ENCODE results near the gene BCHE.

Gene BCHE

DNA sequence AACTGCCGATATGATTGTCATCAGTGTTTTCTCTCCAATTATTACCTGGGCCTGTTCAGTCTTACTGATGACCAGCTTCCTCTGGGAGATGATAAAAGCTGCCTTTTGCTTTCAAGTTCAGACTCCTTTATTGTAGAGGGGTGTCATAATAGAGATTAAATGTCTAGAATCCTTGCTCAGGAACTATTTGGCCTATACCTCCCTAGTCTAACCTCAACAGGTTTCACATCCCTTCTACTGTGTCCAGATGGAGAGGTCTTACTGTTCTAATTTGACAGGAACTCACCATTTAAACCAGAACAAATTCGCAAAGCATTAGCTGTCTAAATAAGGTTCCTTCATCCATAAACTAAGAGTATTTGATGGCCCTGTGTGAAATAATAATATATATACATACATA, 88.0 kb downstream of the BCHE start:
- Histone ChIP-seq H3K4me2 (ENCODE audit: low read length) (no peak overlapping the region), H4K5ac (ENCODE audit: low read length) (no peak overlapping the region), H3K27ac (ENCODE audit: low read depth, low read length) (no peak overlapping the region), H3K4me1 (ENCODE audit: control insufficient read depth, low read depth, low read length) (no peaks in the 10 kb centered on the region), H2BK5ac (ENCODE audit: low read length) (no peak overlapping the region), H3K4me3 (ENCODE audit: low read length) (no peak overlapping the region), H3K4ac (ENCODE audit: low read depth, low read length) (no peak overlapping the region), H3K56ac (ENCODE audit: low read length) (no peak overlapping the region), H4K8ac (ENCODE audit: low read depth, low read length) (no peak overlapping the region), H2AK5ac (ENCODE audit: low read length) (no peak overlapping the region), H3K23ac (ENCODE audit: low read length) (no peak overlapping the region), H3K18ac (ENCODE audit: low read length) (no peak overlapping the region), H2BK15ac (replicated peaks; ENCODE audit: low read depth) (no peak overlapping the region), H3K79me1 (ENCODE audit: low read length) (no peaks in the 10 kb centered on the region), H3K79me2 (ENCODE audit: control insufficient read depth, insufficient read depth, low read length) (no peaks in the 10 kb centered on the region), H3K9ac (ENCODE audit: low read length) (no peak overlapping the region), H3K27me3 (ENCODE audit: insufficient read depth, low read length, poor library complexity) (no peaks in the 10 kb centered on the region), H2BK120ac (ENCODE audit: low read depth, low read length) (no peak overlapping the region), H3K36me3 (ENCODE audit: control insufficient read depth, insufficient read depth, low read length) (no peaks in the 10 kb centered on the region)
- no CpG with 5 or more reads among the region's 2 CpGs for WGBS (ENCODE audit: extremely low coverage, insufficient coverage, low lambda C conversion rate)
- DNase-seq, result no peak

DNA sequence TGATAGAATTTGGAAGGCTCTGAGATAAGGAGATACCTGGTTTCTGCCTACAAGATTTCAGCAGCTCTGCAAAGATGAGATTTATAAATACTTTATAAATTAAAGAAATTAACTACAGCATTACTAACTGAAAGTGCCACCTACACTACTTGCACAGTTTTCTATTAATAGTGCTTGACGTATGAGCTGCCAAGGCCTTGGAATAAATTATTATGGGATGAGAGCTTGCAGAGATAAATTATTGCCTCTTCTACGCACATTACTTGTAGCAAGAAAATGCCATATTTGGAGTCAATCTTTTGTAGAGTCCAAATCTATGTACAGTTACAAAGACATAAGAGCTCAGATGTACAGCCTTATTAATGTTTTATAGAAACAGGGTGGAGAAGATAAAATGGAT, 89.1 kb downstream of the BCHE start:
- Histone ChIP-seq H4K5ac (ENCODE audit: low read length) (no peak overlapping the region), H3K18ac (ENCODE audit: low read length) (no peak overlapping the region), H2AK5ac (ENCODE audit: low read length) (no peak overlapping the region), H3K36me3 (ENCODE audit: control insufficient read depth, insufficient read depth, low read length) (no peaks in the 10 kb centered on the region), H3K4me3 (ENCODE audit: low read length) (no peak overlapping the region), H3K56ac (ENCODE audit: low read length) (no peak overlapping the region), H2BK5ac (ENCODE audit: low read length) (no peak overlapping the region), H3K4ac (ENCODE audit: low read depth, low read length) (no peak overlapping the region), H3K4me2 (ENCODE audit: low read length) (no peak overlapping the region), H2BK120ac (ENCODE audit: low read depth, low read length) (no peak overlapping the region), H2BK15ac (replicated peaks; ENCODE audit: low read depth) (no peak overlapping the region), H3K23ac (ENCODE audit: low read length) (no peak overlapping the region), H3K27ac (ENCODE audit: low read depth, low read length) (no peak overlapping the region), H3K79me1 (ENCODE audit: low read length) (no peaks in the 10 kb centered on the region), H4K8ac (ENCODE audit: low read depth, low read length) (no peak overlapping the region), H3K9ac (ENCODE audit: low read length) (no peak overlapping the region), H3K79me2 (ENCODE audit: control insufficient read depth, insufficient read depth, low read length) (no peaks in the 10 kb centered on the region), H3K27me3 (ENCODE audit: insufficient read depth, low read length, poor library complexity) (no peaks in the 10 kb centered on the region), H3K4me1 (ENCODE audit: control insufficient read depth, low read depth, low read length) (no peaks in the 10 kb centered on the region)
- no peak for DNase-seq
- no CpG with 5 or more reads among the region's 2 CpGs for WGBS (ENCODE audit: extremely low coverage, insufficient coverage, low lambda C conversion rate)

DNA sequence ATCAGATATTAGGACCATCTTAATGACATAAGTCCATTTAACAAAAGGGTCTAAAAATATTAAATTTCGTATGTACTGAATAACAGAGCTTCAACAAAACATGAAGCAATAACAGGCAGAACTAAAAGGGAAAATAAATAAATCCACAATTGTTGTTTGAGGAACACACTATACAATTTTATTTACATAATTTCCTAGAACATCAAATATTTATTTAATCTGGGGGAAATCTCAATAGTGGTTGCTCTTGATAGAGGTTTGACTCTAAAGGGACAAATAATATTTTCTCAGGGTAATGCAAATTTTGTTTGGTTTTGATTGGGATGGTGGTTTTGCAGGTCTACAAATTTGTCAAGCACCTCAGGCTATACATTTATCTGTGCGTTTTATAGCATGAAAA, 90.3 kb downstream of the BCHE start:
- no peaks in the 10 kb centered on the region for H3K79me2 ChIP-seq (ENCODE audit: control insufficient read depth, insufficient read depth, low read length)
- no peaks in the 10 kb centered on the region for H3K27me3 ChIP-seq (ENCODE audit: insufficient read depth, low read length, poor library complexity)
- no peak overlapping the region for H3K4ac ChIP-seq (ENCODE audit: low read depth, low read length)
- no peak overlapping the region for H3K4me3 ChIP-seq (ENCODE audit: low read length)
- WGBS (ENCODE audit: extremely low coverage, insufficient coverage, low lambda C conversion rate), result no CpG with 5 or more reads among the region's 2 CpGs
- no peak overlapping the region for H2AK5ac ChIP-seq (ENCODE audit: low read length)
- no peak overlapping the region for H2BK120ac ChIP-seq (ENCODE audit: low read depth, low read length)
- no peak overlapping the region for H4K5ac ChIP-seq (ENCODE audit: low read length)
- no peak overlapping the region for H3K27ac ChIP-seq (ENCODE audit: low read depth, low read length)
- no peak overlapping the region for H4K8ac ChIP-seq (ENCODE audit: low read depth, low read length)
- H3K36me3 ChIP-seq (ENCODE audit: control insufficient read depth, insufficient read depth, low read length), result no peaks in the 10 kb centered on the region
- H3K9ac ChIP-seq (ENCODE audit: low read length), result no peak overlapping the region
- H3K18ac ChIP-seq (ENCODE audit: low read length), result no peak overlapping the region
- H2BK5ac ChIP-seq (ENCODE audit: low read length), result no peak overlapping the region
- H3K4me2 ChIP-seq (ENCODE audit: low read length), result no peak overlapping the region
- no peaks in the 10 kb centered on the region for H3K4me1 ChIP-seq (ENCODE audit: control insufficient read depth, low read depth, low read length)
- no peaks in the 10 kb centered on the region for H3K79me1 ChIP-seq (ENCODE audit: low read length)
- no peak overlapping the region for H2BK15ac ChIP-seq (replicated peaks; ENCODE audit: low read depth)
- H3K23ac ChIP-seq (ENCODE audit: low read length), result no peak overlapping the region
- DNase-seq, result no peak
- H3K56ac ChIP-seq (ENCODE audit: low read length), result no peak overlapping the region

DNA sequence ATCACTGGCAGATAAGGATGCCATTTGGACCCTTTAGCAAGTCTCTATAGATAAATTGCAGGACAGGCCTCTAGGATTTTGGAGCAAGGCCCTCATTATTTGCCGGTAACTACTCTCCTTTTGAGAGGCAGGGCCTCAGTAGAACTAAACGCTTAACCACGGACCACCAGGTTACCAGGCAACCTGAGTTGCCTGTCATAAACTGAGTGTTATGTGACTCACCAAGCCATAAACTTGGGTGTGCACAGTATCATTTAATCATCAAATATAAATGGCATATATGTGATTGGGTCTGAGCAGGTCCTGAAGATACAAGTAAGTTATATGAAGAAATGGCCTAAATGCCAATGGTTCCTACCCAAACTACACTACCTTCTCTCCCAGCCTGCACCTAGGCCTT, 93.2 kb downstream of the BCHE start:
- no peak for DNase-seq
- Histone ChIP-seq H2BK120ac (ENCODE audit: low read depth, low read length) (no peak overlapping the region), H3K56ac (ENCODE audit: low read length) (no peak overlapping the region), H4K5ac (ENCODE audit: low read length) (no peak overlapping the region), H3K4me1 (ENCODE audit: control insufficient read depth, low read depth, low read length) (no peaks in the 10 kb centered on the region), H3K4ac (ENCODE audit: low read depth, low read length) (no peak overlapping the region), H3K9ac (ENCODE audit: low read length) (no peak overlapping the region), H3K23ac (ENCODE audit: low read length) (no peak overlapping the region), H2AK5ac (ENCODE audit: low read length) (no peak overlapping the region), H4K8ac (ENCODE audit: low read depth, low read length) (no peak overlapping the region), H3K79me1 (ENCODE audit: low read length) (no peaks in the 10 kb centered on the region), H3K4me3 (ENCODE audit: low read length) (no peak overlapping the region), H3K79me2 (ENCODE audit: control insufficient read depth, insufficient read depth, low read length) (no peaks in the 10 kb centered on the region), H3K36me3 (ENCODE audit: control insufficient read depth, insufficient read depth, low read length) (no peaks in the 10 kb centered on the region), H3K18ac (ENCODE audit: low read length) (no peak overlapping the region), H3K27ac (ENCODE audit: low read depth, low read length) (no peak overlapping the region), H2BK5ac (ENCODE audit: low read length) (no peak overlapping the region), H3K27me3 (ENCODE audit: insufficient read depth, low read length, poor library complexity) (no peaks in the 10 kb centered on the region), H2BK15ac (replicated peaks; ENCODE audit: low read depth) (no peak overlapping the region), H3K4me2 (ENCODE audit: low read length) (no peak overlapping the region)
- no CpG with 5 or more reads among the region's 3 CpGs for WGBS (ENCODE audit: extremely low coverage, insufficient coverage, low lambda C conversion rate)

DNA sequence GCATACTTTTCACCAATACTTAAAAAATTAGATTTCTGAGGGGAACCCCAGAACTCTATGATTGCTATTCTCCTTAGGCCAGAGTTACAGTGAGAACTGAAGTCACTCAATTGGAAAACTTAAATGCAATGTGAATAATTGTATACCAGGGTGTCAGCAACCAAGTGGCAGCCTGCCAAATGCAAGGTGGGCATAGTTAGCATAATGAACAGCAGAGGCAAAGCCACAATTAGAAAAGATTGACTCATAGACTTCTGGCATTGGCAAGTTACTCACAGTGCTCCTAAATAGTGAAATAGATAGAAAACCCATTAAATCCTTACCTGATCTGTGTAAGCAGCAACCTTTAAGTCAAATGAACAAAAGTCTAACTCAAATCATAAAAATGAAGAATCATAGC, 94.9 kb downstream of the BCHE start:
- no peaks in the 10 kb centered on the region for H3K79me1 ChIP-seq (ENCODE audit: low read length)
- no peak overlapping the region for H3K56ac ChIP-seq (ENCODE audit: low read length)
- H3K4me3 ChIP-seq (ENCODE audit: low read length), result no peak overlapping the region
- no peak overlapping the region for H3K18ac ChIP-seq (ENCODE audit: low read length)
- H3K23ac ChIP-seq (ENCODE audit: low read length), result no peak overlapping the region
- no peak overlapping the region for H4K8ac ChIP-seq (ENCODE audit: low read depth, low read length)
- H3K4me2 ChIP-seq (ENCODE audit: low read length), result no peak overlapping the region
- no peaks in the 10 kb centered on the region for H3K36me3 ChIP-seq (ENCODE audit: control insufficient read depth, insufficient read depth, low read length)
- H2BK120ac ChIP-seq (ENCODE audit: low read depth, low read length), result no peak overlapping the region
- no peak overlapping the region for H2BK15ac ChIP-seq (replicated peaks; ENCODE audit: low read depth)
- H3K27me3 ChIP-seq (ENCODE audit: insufficient read depth, low read length, poor library complexity), result no peaks in the 10 kb centered on the region
- no peak overlapping the region for H3K9ac ChIP-seq (ENCODE audit: low read length)
- no peaks in the 10 kb centered on the region for H3K4me1 ChIP-seq (ENCODE audit: control insufficient read depth, low read depth, low read length)
- H3K27ac ChIP-seq (ENCODE audit: low read depth, low read length), result no peak overlapping the region
- H3K79me2 ChIP-seq (ENCODE audit: control insufficient read depth, insufficient read depth, low read length), result no peaks in the 10 kb centered on the region
- H2AK5ac ChIP-seq (ENCODE audit: low read length), result no peak overlapping the region
- DNase-seq, result no peak
- no peak overlapping the region for H4K5ac ChIP-seq (ENCODE audit: low read length)
- H3K4ac ChIP-seq (ENCODE audit: low read depth, low read length), result no peak overlapping the region
- no peak overlapping the region for H2BK5ac ChIP-seq (ENCODE audit: low read length)

DNA sequence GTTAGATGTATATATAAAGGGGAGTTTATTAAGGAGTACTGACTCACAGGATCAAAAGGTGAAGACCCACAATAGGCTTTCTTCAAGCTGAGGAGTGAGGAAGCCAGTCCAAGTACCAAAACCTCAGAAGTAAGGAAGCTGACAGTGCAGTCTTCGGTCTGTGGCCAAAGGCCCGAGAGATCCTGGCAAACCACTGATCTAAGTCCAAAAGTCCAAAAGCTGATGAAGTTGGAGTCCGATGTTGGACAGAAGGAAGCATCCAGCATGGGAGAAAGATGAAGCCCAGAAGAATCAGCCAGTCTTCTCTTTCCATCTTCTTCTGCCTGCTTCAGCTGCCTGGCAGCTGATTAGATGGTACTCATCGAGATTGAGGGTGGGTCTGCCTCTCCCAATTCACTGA, 107.5 kb downstream of the BCHE start:
- WGBS (ENCODE audit: extremely low coverage, insufficient coverage, low lambda C conversion rate), result no CpG with 5 or more reads among the region's 4 CpGs
- H3K27ac ChIP-seq (ENCODE audit: low read depth, low read length), result no peak overlapping the region
- H2BK15ac ChIP-seq (replicated peaks; ENCODE audit: low read depth), result no peak overlapping the region
- no peak overlapping the region for H3K23ac ChIP-seq (ENCODE audit: low read length)
- no peak overlapping the region for H2BK120ac ChIP-seq (ENCODE audit: low read depth, low read length)
- no peak overlapping the region for H3K4me2 ChIP-seq (ENCODE audit: low read length)
- no peak overlapping the region for H2BK5ac ChIP-seq (ENCODE audit: low read length)
- DNase-seq, result no peak
- H4K8ac ChIP-seq (ENCODE audit: low read depth, low read length), result no peak overlapping the region
- H3K18ac ChIP-seq (ENCODE audit: low read length), result no peak overlapping the region
- no peaks in the 10 kb centered on the region for H3K36me3 ChIP-seq (ENCODE audit: control insufficient read depth, insufficient read depth, low read length)
- no peak overlapping the region for H3K56ac ChIP-seq (ENCODE audit: low read length)
- no peaks in the 10 kb centered on the region for H3K4me1 ChIP-seq (ENCODE audit: control insufficient read depth, low read depth, low read length)
- no peak overlapping the region for H3K4me3 ChIP-seq (ENCODE audit: low read length)
- no peak overlapping the region for H2AK5ac ChIP-seq (ENCODE audit: low read length)
- no peaks in the 10 kb centered on the region for H3K79me2 ChIP-seq (ENCODE audit: control insufficient read depth, insufficient read depth, low read length)
- H3K27me3 ChIP-seq (ENCODE audit: insufficient read depth, low read length, poor library complexity), result no peaks in the 10 kb centered on the region
- no peaks in the 10 kb centered on the region for H3K79me1 ChIP-seq (ENCODE audit: low read length)
- H3K4ac ChIP-seq (ENCODE audit: low read depth, low read length), result no peak overlapping the region
- no peak overlapping the region for H4K5ac ChIP-seq (ENCODE audit: low read length)
- H3K9ac ChIP-seq (ENCODE audit: low read length), result no peak overlapping the region
